ENCODE measurements around the gene UGT8.

The UGT8 gene

DNA sequence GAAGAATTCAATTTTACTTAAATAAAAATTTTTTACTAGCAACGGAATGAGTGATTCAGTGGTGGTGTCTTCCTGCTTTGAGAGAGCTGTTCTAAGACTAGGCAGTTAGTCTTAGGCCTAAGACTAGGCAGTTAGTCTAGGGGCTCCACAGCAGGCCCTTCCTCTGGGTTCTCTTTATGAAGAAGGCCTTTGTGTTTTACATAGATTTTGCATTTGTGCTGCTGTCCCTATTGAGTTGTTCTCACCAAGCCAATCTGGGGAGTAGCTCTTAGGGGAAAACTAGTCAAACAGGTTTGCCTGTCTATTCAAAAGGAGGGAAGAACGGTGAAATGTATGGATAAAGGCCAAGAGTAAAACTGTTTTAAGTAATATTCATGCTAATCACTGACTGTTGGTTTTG, 7.6 kb downstream of the UGT8 start:
- H3K27ac ChIP-seq (replicated peaks; ENCODE audit: low read length), result no peak overlapping the region
- H2BK15ac ChIP-seq (ENCODE audit: low read length), result no peak overlapping the region
- H4K8ac ChIP-seq (ENCODE audit: low read depth, low read length), result no peak overlapping the region
- no peak overlapping the region for H3K14ac ChIP-seq (ENCODE audit: low read length)
- H2BK120ac ChIP-seq (ENCODE audit: low read depth, low read length), result no peak overlapping the region
- DNase-seq (ENCODE audit: low spot score), result no peak
- WGBS, 2 donors (ENCODE audit: extremely low coverage in 2 of 2, insufficient read length in 2 of 2, insufficient replicate concordance in 1 of 2), result no CpG with 5 or more reads among the region's 2 CpGs
- no peak overlapping the region for H3K9ac ChIP-seq (ENCODE audit: low read depth, low read length, poor library complexity)
- H2AK5ac ChIP-seq (ENCODE audit: low read depth, low read length), result no peak overlapping the region
- no peak overlapping the region for H2BK12ac ChIP-seq (ENCODE audit: low read length)
- no peak overlapping the region for H3K23ac ChIP-seq (ENCODE audit: low read depth, low read length, poor library complexity)
- H3K18ac ChIP-seq (ENCODE audit: low read length), result no peak overlapping the region
- H4K91ac ChIP-seq (ENCODE audit: low read depth, low read length, poor library complexity), result no peak overlapping the region
- H3K4me3 ChIP-seq (ENCODE audit: low read length in 2 of 2), result no peak overlapping the region
- no peaks in the 10 kb centered on the region for H3K79me1 ChIP-seq (ENCODE audit: low read depth, low read length)
- H3K4ac ChIP-seq (ENCODE audit: low read length), result no peak overlapping the region
- H3K4me2 ChIP-seq (ENCODE audit: insufficient read depth, low read length, poor library complexity, severe bottlenecking), result no peak overlapping the region
- H3K36me3 ChIP-seq (replicated peaks in 1 of 2; ENCODE audit: control insufficient read depth in 2 of 2, insufficient read depth in 2 of 2, low read length in 2 of 2), result no peaks in the 10 kb centered on the region
- no peaks in the 10 kb centered on the region for H3K9me3 ChIP-seq (replicated peaks in 1 of 2; ENCODE audit: control insufficient read depth in 2 of 2, insufficient read depth in 1 of 2, low read depth in 1 of 2, low read length in 2 of 2)
- no peaks in the 10 kb centered on the region for H3K4me1 ChIP-seq (ENCODE audit: control insufficient read depth in 2 of 2, insufficient read depth in 1 of 2, low read depth in 1 of 2, low read length in 2 of 2)
- no peak overlapping the region for H2BK5ac ChIP-seq (ENCODE audit: low read length)
- peaks cover 0 to 25% (median 0%) of the 10 kb centered on the region in 3 experiments for H3K27me3 ChIP-seq (ENCODE audit: control insufficient read depth in 3 of 3, insufficient read depth in 3 of 3, low read depth in 1 of 3, low read length in 3 of 3)
- no peak overlapping the region for H2AFZ ChIP-seq (ENCODE audit: low read length)

GRCh38 chr4:114607056-114607455, 8.4 kb downstream of the UGT8 start:
- Histone ChIP-seq H3K18ac (ENCODE audit: low read length) (no peak overlapping the region), H4K8ac (ENCODE audit: low read depth, low read length) (no peak overlapping the region), H2BK5ac (ENCODE audit: low read length) (no peak overlapping the region), H3K36me3 (replicated peaks in 1 of 2; ENCODE audit: control insufficient read depth in 2 of 2, insufficient read depth in 2 of 2, low read length in 2 of 2) (no peaks in the 10 kb centered on the region), H3K9ac (ENCODE audit: low read depth, low read length, poor library complexity) (no peak overlapping the region), H3K23ac (ENCODE audit: low read depth, low read length, poor library complexity) (no peak overlapping the region), H3K79me1 (ENCODE audit: low read depth, low read length) (no peaks in the 10 kb centered on the region), H4K91ac (ENCODE audit: low read depth, low read length, poor library complexity) (no peak overlapping the region), H2BK12ac (ENCODE audit: low read length) (no peak overlapping the region), H3K4me3 (ENCODE audit: low read length in 2 of 2) (no peak overlapping the region), H3K9me3 (replicated peaks in 1 of 2; ENCODE audit: control insufficient read depth in 2 of 2, insufficient read depth in 1 of 2, low read depth in 1 of 2, low read length in 2 of 2) (no peaks in the 10 kb centered on the region), H3K4me1 (ENCODE audit: control insufficient read depth in 2 of 2, insufficient read depth in 1 of 2, low read depth in 1 of 2, low read length in 2 of 2) (no peaks in the 10 kb centered on the region), H2BK120ac (ENCODE audit: low read depth, low read length) (no peak overlapping the region), H2AFZ (ENCODE audit: low read length) (no peak overlapping the region), H3K14ac (ENCODE audit: low read length) (no peak overlapping the region), H3K27ac (replicated peaks; ENCODE audit: low read length) (no peak overlapping the region), H2AK5ac (ENCODE audit: low read depth, low read length) (no peak overlapping the region), H3K4ac (ENCODE audit: low read length) (no peak overlapping the region), H3K4me2 (ENCODE audit: insufficient read depth, low read length, poor library complexity, severe bottlenecking) (no peak overlapping the region), H3K27me3 (ENCODE audit: control insufficient read depth in 3 of 3, insufficient read depth in 3 of 3, low read depth in 1 of 3, low read length in 3 of 3) (peaks cover 0 to 17% (median 0%) of the 10 kb centered on the region in 3 experiments), H2BK15ac (ENCODE audit: low read length) (no peak overlapping the region)
- no peak for DNase-seq (ENCODE audit: low spot score)

- Histone ChIP-seq H3K4me1 (ENCODE audit: control insufficient read depth in 2 of 2, insufficient read depth in 1 of 2, low read depth in 1 of 2, low read length in 2 of 2) (no peaks in the 10 kb centered on the region), H3K9ac (ENCODE audit: low read depth, low read length, poor library complexity) (no peak overlapping the region), H4K91ac (ENCODE audit: low read depth, low read length, poor library complexity) (no peak overlapping the region), H2BK5ac (ENCODE audit: low read length) (no peak overlapping the region), H3K14ac (ENCODE audit: low read length) (no peak overlapping the region), H3K27me3 (ENCODE audit: control insufficient read depth in 3 of 3, insufficient read depth in 3 of 3, low read depth in 1 of 3, low read length in 3 of 3) (no peaks in the 10 kb centered on the region), H2BK15ac (ENCODE audit: low read length) (no peak overlapping the region), H3K4me2 (ENCODE audit: insufficient read depth, low read length, poor library complexity, severe bottlenecking) (no peak overlapping the region), H3K79me1 (ENCODE audit: low read depth, low read length) (no peaks in the 10 kb centered on the region), H3K9me3 (replicated peaks in 1 of 2; ENCODE audit: control insufficient read depth in 2 of 2, insufficient read depth in 1 of 2, low read depth in 1 of 2, low read length in 2 of 2) (no peaks in the 10 kb centered on the region), H2AK5ac (ENCODE audit: low read depth, low read length) (no peak overlapping the region), H3K36me3 (replicated peaks in 1 of 2; ENCODE audit: control insufficient read depth in 2 of 2, insufficient read depth in 2 of 2, low read length in 2 of 2) (no peaks in the 10 kb centered on the region), H3K4ac (ENCODE audit: low read length) (no peak overlapping the region), H2BK120ac (ENCODE audit: low read depth, low read length) (no peak overlapping the region), H3K27ac (replicated peaks; ENCODE audit: low read length) (no peak overlapping the region), H2BK12ac (ENCODE audit: low read length) (no peak overlapping the region), H4K8ac (ENCODE audit: low read depth, low read length) (no peak overlapping the region), H3K4me3 (ENCODE audit: low read length in 2 of 2) (no peak overlapping the region), H3K18ac (ENCODE audit: low read length) (no peak overlapping the region), H2AFZ (ENCODE audit: low read length) (no peak overlapping the region), H3K23ac (ENCODE audit: low read depth, low read length, poor library complexity) (no peak overlapping the region)
- WGBS, 2 donors (ENCODE audit: extremely low coverage in 2 of 2, insufficient read length in 2 of 2, insufficient replicate concordance in 1 of 2), result no CpG with 5 or more reads among the region's 4 CpGs
- DNase-seq (ENCODE audit: low spot score), result no peak
Measured at GRCh38 chr4:114613560-114613959, 15.0 kb downstream of the UGT8 start.

DNA sequence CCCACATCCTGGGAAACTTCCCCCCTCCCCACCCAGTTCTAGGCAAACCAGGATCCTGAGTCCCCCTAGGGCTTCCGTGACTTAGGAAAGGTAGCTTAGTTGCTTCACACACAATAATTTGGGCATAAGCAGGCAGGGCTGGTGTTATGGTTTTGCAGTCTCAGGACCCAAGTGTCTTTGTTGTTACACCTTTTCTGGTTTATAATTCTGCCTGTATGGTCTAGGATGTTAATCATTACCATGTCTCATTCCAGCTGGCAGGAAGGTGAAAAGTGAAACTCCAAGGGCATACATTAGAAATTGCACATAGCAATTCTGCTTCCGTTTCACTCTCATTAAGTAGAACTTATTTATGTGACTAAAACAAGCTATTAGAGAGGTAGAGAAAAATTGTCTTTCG, 16.8 kb downstream of the UGT8 start:
- Histone ChIP-seq H2BK15ac (ENCODE audit: low read length) (no peak overlapping the region), H2AK5ac (ENCODE audit: low read depth, low read length) (no peak overlapping the region), H3K4ac (ENCODE audit: low read length) (no peak overlapping the region), H3K4me1 (ENCODE audit: control insufficient read depth in 2 of 2, insufficient read depth in 1 of 2, low read depth in 1 of 2, low read length in 2 of 2) (no peaks in the 10 kb centered on the region), H3K79me1 (ENCODE audit: low read depth, low read length) (no peaks in the 10 kb centered on the region), H3K14ac (ENCODE audit: low read length) (no peak overlapping the region), H2BK120ac (ENCODE audit: low read depth, low read length) (no peak overlapping the region), H3K9me3 (replicated peaks in 1 of 2; ENCODE audit: control insufficient read depth in 2 of 2, insufficient read depth in 1 of 2, low read depth in 1 of 2, low read length in 2 of 2) (no peaks in the 10 kb centered on the region), H3K36me3 (replicated peaks in 1 of 2; ENCODE audit: control insufficient read depth in 2 of 2, insufficient read depth in 2 of 2, low read length in 2 of 2) (no peaks in the 10 kb centered on the region), H2BK12ac (ENCODE audit: low read length) (no peak overlapping the region), H4K91ac (ENCODE audit: low read depth, low read length, poor library complexity) (no peak overlapping the region), H3K4me3 (ENCODE audit: low read length in 2 of 2) (no peak overlapping the region), H4K8ac (ENCODE audit: low read depth, low read length) (no peak overlapping the region), H3K27ac (replicated peaks; ENCODE audit: low read length) (no peak overlapping the region), H3K9ac (ENCODE audit: low read depth, low read length, poor library complexity) (no peak overlapping the region), H3K27me3 (ENCODE audit: control insufficient read depth in 3 of 3, insufficient read depth in 3 of 3, low read depth in 1 of 3, low read length in 3 of 3) (no peaks in the 10 kb centered on the region), H2AFZ (ENCODE audit: low read length) (no peak overlapping the region), H2BK5ac (ENCODE audit: low read length) (no peak overlapping the region), H3K23ac (ENCODE audit: low read depth, low read length, poor library complexity) (no peak overlapping the region), H3K4me2 (ENCODE audit: insufficient read depth, low read length, poor library complexity, severe bottlenecking) (no peak overlapping the region), H3K18ac (ENCODE audit: low read length) (no peak overlapping the region)
- no peak for DNase-seq (ENCODE audit: low spot score)
- no CpG with 5 or more reads among the region's 3 CpGs for WGBS, 2 donors (ENCODE audit: extremely low coverage in 2 of 2, insufficient read length in 2 of 2, insufficient replicate concordance in 1 of 2)

Data from neuronal stem cell (in vitro differentiated cells).